Measurements from ENCODE around the gene ACVRL1. TPM values are rescaled to one million over a fixed set of nuclear protein-coding genes. Genes with fewer than 3 reads are reported as not detected.

Gene ACVRL1
- total and polyA plus RNA-seq, 9 of the 15 experiments (the other 6 are each of a cell fraction or from before 2014, with no cell fraction given), result 0.07 to 1.4 (median 0.30) TPM

GRCh38 chr12:51922762-51923505 lies 15.6 kb downstream of the ACVRL1 start (continued):
- TF ChIP-seq ZNF12 (CRISPR knock-in tag; IDR thresholded peaks at IDR 0.05) (no peak), FOXK1 (CRISPR knock-in tag; IDR thresholded peaks at IDR 0.05; ENCODE audit: borderline replicate concordance) (no peak)

- no TSS peak for BruUV-seq (replicated peaks)
- H3K4me3 ChIP-seq, result no peak overlapping the region
- TF ChIP-seq RCOR1 (IDR thresholded peaks at IDR 0.05; ENCODE audit: borderline replicate concordance in 1 of 2, low read depth in 2 of 2, low read length in 2 of 2) (peak in 1 of 2 experiments; percentile 61; a peak in 1 of 4 replicates), RFX5 (IDR thresholded peaks at IDR 0.05; ENCODE audit: low read depth, low read length) (no peak), SAFB2 (IDR thresholded peaks at IDR 0.05; ENCODE audit: borderline replicate concordance, low read depth, low read length, severe bottlenecking) (no peak), RB1 (IDR thresholded peaks at IDR 0.05; ENCODE audit: low read depth) (0 out of 2 replicates have a peak, but pooled peaks have one; percentile 58), SAFB (IDR thresholded peaks at IDR 0.05; ENCODE audit: borderline replicate concordance, low read depth, low read length) (no peak), GABPB2 (CRISPR knock-in tag; conservative IDR thresholded peaks at IDR 0.05) (no peak), MEF2D (tag; conservative IDR thresholded peaks at IDR 0.05; ENCODE audit: low read depth) (no peak), CCNT2 (IDR thresholded peaks at IDR 0.05; ENCODE audit: borderline replicate concordance, extremely low read depth, insufficient read length, low read depth, low read length) (peak; percentile 17), HMGN3 (IDR thresholded peaks at IDR 0.05; ENCODE audit: borderline replicate concordance, extremely low read depth, insufficient read length, low read depth, low read length) (peak; percentile 48), CBFB (CRISPR knock-in tag; IDR thresholded peaks at IDR 0.05) (no peak), ARID4B (CRISPR knock-in tag; IDR thresholded peaks at IDR 0.05) (no peak)
These were observed 16.4 kb downstream of the ACVRL1 start for GRCh38 chr12:51923506-51924365.

More at GRCh38 chr12:51923506-51924365, 16.4 kb downstream of the ACVRL1 start:
- H3K9me3 ChIP-seq (replicated peaks; ENCODE audit: control insufficient read depth, insufficient read depth, low read depth, low read length), result no peaks in the 10 kb centered on the region
- intact Hi-C loops (cut with micrococcal nuclease), result loop anchor here (1.0 kb wide), 1 partner anchor 28 kb away; no protein-coding TSS in a partner anchor
- 22% methylated on average over 28 of the region's 31 CpGs for WGBS (ENCODE audit: insufficient coverage, low coverage, missing lambda C conversion rate)
- in situ Hi-C loops (cut with MboI), result no loop called here
- FAIRE-seq (no peak), DNase-seq (ENCODE audit: extremely low read depth in 1 of 4, low spot score in 3 of 4) (peak; percentile 70 to 83 (median 76)), ATAC-seq (peak; percentile 85)
- peak overlapping the region in 1 of 2 experiments; percentile 8; a peak in 1 of 4 replicates for H3K9ac ChIP-seq (ENCODE audit: insufficient read depth in 1 of 2, low read depth in 2 of 2, low read length in 2 of 2)
- H3K79me2 ChIP-seq (ENCODE audit: control insufficient read depth, insufficient read depth, low read length), result no peaks in the 10 kb centered on the region
- H3K36me3 ChIP-seq (ENCODE audit: control insufficient read depth, insufficient read depth, low read length), result no peaks in the 10 kb centered on the region
- peaks cover 34% of the 10 kb centered on the region in 2 experiments for H3K4me1 ChIP-seq (replicated peaks in 1 of 2; ENCODE audit: control insufficient read depth in 2 of 2, insufficient read depth in 2 of 2, low read length in 2 of 2)
- peak overlapping the region; percentile 77 for H2AFZ ChIP-seq (ENCODE audit: low read depth, low read length)
- peak overlapping the region; percentile 45 for H3K4me2 ChIP-seq (ENCODE audit: insufficient read depth, low read length)
- no peaks in the 10 kb centered on the region for H3K27me3 ChIP-seq (ENCODE audit: control insufficient read depth in 2 of 2, insufficient read depth in 2 of 2, low read length in 2 of 2)
- POLR2A ChIA-PET, result interaction anchor here (0.6 to 1.8 kb wide), 3 partner anchors 9 to 1204 kb away, joined by 3 to 5 read pairs (median 5); no protein-coding TSS in a partner anchor
- H3K27ac ChIP-seq (ENCODE audit: extremely low read depth, low read depth, low read length), result no peak overlapping the region
- H4K20me1 ChIP-seq (replicated peaks; ENCODE audit: control insufficient read depth, insufficient read depth, low read length), result peaks cover 4% of the 10 kb centered on the region; the same call in 1 of the 2 replicates
- CTCF ChIA-PET (ENCODE audit: low intra/inter-chr PET ratio), result interaction anchor here (0.7 to 1.8 kb wide), 2 partner anchors 14 to 29 kb away, joined by 3 to 11 read pairs; no protein-coding TSS in a partner anchor
- no peaks in the 10 kb centered on the region for H3K9me1 ChIP-seq (ENCODE audit: control insufficient read depth, insufficient read depth, low read length)
